Endothelial cell of umbilical vein (primary cell): ENCODE data around the gene GSDMA. TPM values are rescaled to one million over a fixed set of nuclear protein-coding genes. Genes with fewer than 3 reads are reported as not detected.

ENCODE experiments used
- BruUV-seq: library from RNA; stranded (reverse); fragments of 400-500 nt; replicated peaks from 2 replicates; lab custom pipeline; 2021; lab: Mats Ljungman, UMichigan
- CTCF ChIA-PET: fragments of 300-600, 350-600 bp; sonication (Branson Sonifier 250); formaldehyde crosslinking; loops from one replicate; lab custom pipeline; 2021; ENCODE audit warnings: antibody characterized with exemption, inconsistent platforms; lab: Charles Lee
- POLR2A ChIA-PET: fragments of 300-600, 350-600 bp; sonication (Branson Sonifier 250); formaldehyde crosslinking; loops from one replicate; lab custom pipeline; 2021; ENCODE audit warnings: antibody characterized with exemption, inconsistent platforms; lab: Charles Lee
- DNase-seq: peaks from one replicate; pipeline ENCODE4 v3.0.0-alpha.2; 2011; ENCODE audit warnings: low read depth, low spot score
- FAIRE-seq: peaks from 2 replicates; lab custom pipeline; 2011; peaks lifted over from hg19 to GRCh38; lab: Jason Lieb, UNC
- H2AFZ ChIP-seq: 2 replicates; pipeline ENCODE4 v1.6.0; 2012; ENCODE audit warnings: low read depth, low read length, control low read depth, inconsistent platforms
- H3K27ac ChIP-seq: 2 replicates; pipeline ENCODE4 v1.5.1; 2011; ENCODE audit warnings: low read depth, mild to moderate bottlenecking, control low read depth, low read length, moderate library complexity; ENCODE audit not compliant: insufficient read depth
- H3K27me3 ChIP-seq, 2 experiments: 2 replicates each; pipeline versions ENCODE4 v1.6.0 to v1.6.1; 2011; ENCODE audit warnings: low read length in 2 of 2, mixed read lengths in 1 of 2; ENCODE audit not compliant: control insufficient read depth in 2 of 2, insufficient read depth in 2 of 2
- H3K36me3 ChIP-seq, 2 experiments: 2 replicates in 1 of 2; 3 replicates in 1 of 2; pipeline ENCODE4 v1.5.1; 2011; ENCODE audit warnings: low read length in 2 of 2, mild to moderate bottlenecking in 1 of 2, moderate library complexity in 1 of 2; ENCODE audit not compliant: control insufficient read depth in 2 of 2, insufficient read depth in 2 of 2; ENCODE audit errors: extremely low read depth in 1 of 2
- H3K4me1 ChIP-seq: 3 replicates; pipeline ENCODE4 v1.5.1; 2011; ENCODE audit warnings: mild to moderate bottlenecking, low read length; ENCODE audit not compliant: control insufficient read depth, insufficient read depth; ENCODE audit errors: extremely low read depth
- H3K4me2 ChIP-seq: 2 replicates; pipeline ENCODE4 v1.6.1; 2011; ENCODE audit warnings: low read length, control low read depth, mixed read lengths; ENCODE audit not compliant: insufficient read depth
- H3K4me3 ChIP-seq, 3 experiments: fragments of 200-600 bp in 1 of 3; sonication (generic), shearing (Covaris generic) in 1 of 3; replicated peaks in 1 of 3; 2 replicates each; pipeline ENCODE4 v1.5.1; 2011 to 2016; ENCODE audit warnings: control low read depth in 3 of 3, low read length in 3 of 3, mild to moderate bottlenecking in 2 of 3, inconsistent platforms in 1 of 3, low read depth in 1 of 3, moderate library complexity in 1 of 3; ENCODE audit not compliant: insufficient read depth in 1 of 3
- H3K79me2 ChIP-seq: 2 replicates; pipeline ENCODE4 v1.6.0; 2012; ENCODE audit warnings: low read length, inconsistent platforms; ENCODE audit not compliant: control insufficient read depth, insufficient read depth
- H3K9ac ChIP-seq: replicated peaks from 2 replicates; pipeline ENCODE3; 2011; ENCODE audit warnings: low read length, control low read depth; ENCODE audit not compliant: insufficient read depth; ENCODE audit errors: extremely low read depth
- H3K9me1 ChIP-seq: replicated peaks from 3 replicates; pipeline ENCODE4 v1.6.0; 2011; ENCODE audit warnings: mild to moderate bottlenecking, low read length; ENCODE audit not compliant: control insufficient read depth, insufficient read depth; ENCODE audit errors: extremely low read depth
- H3K9me3 ChIP-seq: replicated peaks from 2 replicates; pipeline ENCODE4 v1.5.1; 2012; ENCODE audit warnings: low read length, inconsistent platforms; ENCODE audit not compliant: control insufficient read depth, insufficient read depth
- H4K20me1 ChIP-seq: replicated peaks from 2 replicates; pipeline ENCODE3; 2011; ENCODE audit warnings: mild to moderate bottlenecking, low read length; ENCODE audit not compliant: control insufficient read depth, insufficient read depth; ENCODE audit errors: extremely low read depth
- EZH2 ChIP-seq: IDR thresholded peaks from 2 replicates; pipeline ENCODE4 v1.6.1; 2012; ENCODE audit warnings: borderline replicate concordance, low read depth, mild to moderate bottlenecking, moderate library complexity, low read length, inconsistent platforms; ENCODE audit not compliant: severe bottlenecking
- FOS ChIP-seq: IDR thresholded peaks from 2 replicates; pipeline ENCODE4 v1.6.1; 2011; ENCODE audit warnings: mild to moderate bottlenecking, low read length, moderate library complexity, borderline replicate concordance; ENCODE audit not compliant: insufficient read depth
- GATA2 ChIP-seq: IDR thresholded peaks from 2 replicates; pipeline ENCODE4 v1.7.0; 2011; ENCODE audit warnings: low read depth, mild to moderate bottlenecking, moderate library complexity, mixed read lengths, low read length; ENCODE audit not compliant: insufficient read length, insufficient read depth
- JUN ChIP-seq: IDR thresholded peaks from 2 replicates; pipeline ENCODE4 v1.6.1; 2011; ENCODE audit warnings: borderline replicate concordance, low read depth; ENCODE audit not compliant: insufficient read length, insufficient read depth
- MYC ChIP-seq: IDR thresholded peaks from one replicate; pipeline ENCODE4 v1.6.1; 2011; ENCODE audit warnings: mild to moderate bottlenecking, low read depth, low read length
- POLR2A ChIP-seq: IDR thresholded peaks from 2 replicates; pipeline ENCODE4 v1.6.1; 2012; ENCODE audit warnings: low read depth, mild to moderate bottlenecking, control low read depth, low read length
- POLR2AphosphoS5 ChIP-seq: IDR thresholded peaks from 2 replicates; pipeline ENCODE4 v1.6.1; 2012; ENCODE audit warnings: low read depth, mild to moderate bottlenecking, control low read depth, low read length, moderate library complexity; ENCODE audit not compliant: insufficient read depth
- dilution Hi-C: fragments of 300-500 bp; cut with MboI; formaldehyde crosslinking; loops from one replicate; pipeline ENCODE4 v1.15.0; 2019; ENCODE audit warnings: low sequenced_read_pairs; ENCODE audit not compliant: extremely low pct_ligation_motif_present
- intact Hi-C: fragments of 100-400 bp; cut with micrococcal nuclease; formaldehyde crosslinking; loops from one replicate; pipeline ENCODE4 v1.10.0; 2022
- polyA plus RNA-seq, 4 experiments: library from polyadenylated mRNA; depleted of rRNA in 3 of 4; stranded (reverse) in 3 of 4; unstranded in 1 of 4; fragments of >200 nt; gene quantifications; 2 replicates each; pipeline versions ENCODE4 v1.2.1 to v1.2.3, GENCODE V29; 2011 to 2012; ENCODE audit warnings: missing spikeins in 1 of 4
- total RNA-seq: library from RNA; stranded (reverse); gene quantifications from 2 replicates; pipeline ENCODE4 v1.2.3, GENCODE V29; 2021
- TF ChIP-seq, protein P1 (sequence below), 2 donors: IDR thresholded peaks; 1 replicate in 1 of 2; 2 replicates in 1 of 2; pipeline ENCODE4 v1.5.1; 2011; ENCODE audit warnings: low read length in 2 of 2, mild to moderate bottlenecking in 2 of 2, moderate library complexity in 2 of 2, control low read depth in 1 of 2, inconsistent platforms in 1 of 2, low read depth in 1 of 2; ENCODE audit not compliant: insufficient read depth in 1 of 2; ENCODE audit errors: extremely low read depth in 1 of 2
- TF ChIP-seq, protein P2 (sequence below): IDR thresholded peaks from 2 replicates; pipeline ENCODE4 v1.6.1; 2011; ENCODE audit not compliant: insufficient read depth, insufficient read length

The GSDMA gene
- total and polyA plus RNA-seq, 2 donors (not counting 3 experiments of a cell fraction or from before 2014, with no cell fraction given), result not detected

DNA sequence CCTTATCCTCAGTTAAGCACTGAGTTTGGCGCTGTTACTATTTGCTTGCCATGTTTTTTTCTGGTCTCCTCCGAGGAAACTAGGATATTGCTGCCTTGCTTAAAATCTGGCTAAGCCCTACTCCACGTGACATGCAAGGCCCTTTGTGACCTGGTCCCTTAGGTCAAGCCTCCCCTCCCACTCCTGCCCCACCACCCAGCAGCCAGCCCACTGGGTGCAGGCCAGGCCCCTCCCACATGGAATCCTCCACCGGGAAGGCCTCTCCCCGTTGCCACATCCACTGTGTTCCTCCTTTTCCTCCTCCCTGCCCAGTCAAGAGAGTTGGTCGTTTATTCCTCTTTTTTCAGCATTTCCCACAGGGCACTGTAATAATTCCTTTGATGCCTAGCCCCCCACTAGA, 34.0 kb downstream of the GSDMA start:
- intact Hi-C loops (no loop called here), dilution Hi-C loops (no loop called here)
- Histone ChIP-seq H3K27ac (no peak overlapping the region), H2AFZ (no peak overlapping the region), H3K36me3 (peaks cover 6 to 52% of the 10 kb centered on the region in 2 experiments), H3K9ac (no peak overlapping the region), H3K4me3 (no peak overlapping the region), H3K4me2 (no peak overlapping the region), H4K20me1 (no peaks in the 10 kb centered on the region), H3K9me3 (no peaks in the 10 kb centered on the region), H3K27me3 (no peaks in the 10 kb centered on the region), H3K4me1 (no peaks in the 10 kb centered on the region), H3K9me1 (no peaks in the 10 kb centered on the region), H3K79me2 (no peaks in the 10 kb centered on the region)
- ChIA-PET CTCF (interaction anchor here (0.6 to 1.1 kb wide), 2 partner anchors 48 to 172 kb away, joined by 3 read pairs; no protein-coding TSS in a partner anchor), POLR2A (no interaction called here)
- BruUV-seq, result no TSS peak
- no peak for DNase-seq
- no peak for FAIRE-seq
- no peak for TF ChIP-seq FOS
- TF ChIP-seq, protein P1, sequence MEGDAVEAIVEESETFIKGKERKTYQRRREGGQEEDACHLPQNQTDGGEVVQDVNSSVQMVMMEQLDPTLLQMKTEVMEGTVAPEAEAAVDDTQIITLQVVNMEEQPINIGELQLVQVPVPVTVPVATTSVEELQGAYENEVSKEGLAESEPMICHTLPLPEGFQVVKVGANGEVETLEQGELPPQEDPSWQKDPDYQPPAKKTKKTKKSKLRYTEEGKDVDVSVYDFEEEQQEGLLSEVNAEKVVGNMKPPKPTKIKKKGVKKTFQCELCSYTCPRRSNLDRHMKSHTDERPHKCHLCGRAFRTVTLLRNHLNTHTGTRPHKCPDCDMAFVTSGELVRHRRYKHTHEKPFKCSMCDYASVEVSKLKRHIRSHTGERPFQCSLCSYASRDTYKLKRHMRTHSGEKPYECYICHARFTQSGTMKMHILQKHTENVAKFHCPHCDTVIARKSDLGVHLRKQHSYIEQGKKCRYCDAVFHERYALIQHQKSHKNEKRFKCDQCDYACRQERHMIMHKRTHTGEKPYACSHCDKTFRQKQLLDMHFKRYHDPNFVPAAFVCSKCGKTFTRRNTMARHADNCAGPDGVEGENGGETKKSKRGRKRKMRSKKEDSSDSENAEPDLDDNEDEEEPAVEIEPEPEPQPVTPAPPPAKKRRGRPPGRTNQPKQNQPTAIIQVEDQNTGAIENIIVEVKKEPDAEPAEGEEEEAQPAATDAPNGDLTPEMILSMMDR (IDR thresholded peaks at IDR 0.05; ENCODE audit: extremely low read depth in 1 of 2, insufficient read depth in 1 of 2, low read depth in 1 of 2, low read length in 2 of 2), result no peak
- TF ChIP-seq, protein P2, sequence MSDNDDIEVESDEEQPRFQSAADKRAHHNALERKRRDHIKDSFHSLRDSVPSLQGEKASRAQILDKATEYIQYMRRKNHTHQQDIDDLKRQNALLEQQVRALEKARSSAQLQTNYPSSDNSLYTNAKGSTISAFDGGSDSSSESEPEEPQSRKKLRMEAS, result no peak
- no peak for TF ChIP-seq POLR2AphosphoS5
- TF ChIP-seq EZH2, result no peak
- TF ChIP-seq MYC, result no peak
- no peak for TF ChIP-seq POLR2A
- no peak for TF ChIP-seq GATA2
- TF ChIP-seq JUN, result no peak
